Measurements from ENCODE around the gene EPAS1. TPM values are rescaled to one million over a fixed set of nuclear protein-coding genes. Genes with fewer than 3 reads are reported as not detected.

Gene EPAS1
- total and polyA plus RNA-seq, 3 donors from 2014 or later: 93.9 to 158 (median 142) TPM

- Histone ChIP-seq H3K27ac (no peak overlapping the region), H3K4me1 (no peaks in the 10 kb centered on the region), H3K27me3 (no peaks in the 10 kb centered on the region), H3K9me3 (no peaks in the 10 kb centered on the region), H3K36me3 (ENCODE audit: low read depth, missing control alignments) (no peaks in the 10 kb centered on the region), H3K4me3 (no peak overlapping the region)
- WGBS, 2 donors: 100% methylated on average over 1 of the region's 1 CpG
- intact Hi-C loops (cut with DNase I; ENCODE audit: low total_unique reads): no loop called here
- no peak for TF ChIP-seq CTCF (IDR thresholded peaks at IDR 0.05)
- no peak for TF ChIP-seq POLR2A (IDR thresholded peaks at IDR 0.05)
- DNase-seq: no peak
Measured at GRCh38 chr2:46281939-46282338, 15.3 kb upstream of the EPAS1 start.

- Histone ChIP-seq H3K27ac (no peak overlapping the region), H3K4me3 (no peak overlapping the region), H3K4me1 (no peaks in the 10 kb centered on the region), H3K27me3 (no peaks in the 10 kb centered on the region), H3K36me3 (ENCODE audit: low read depth, missing control alignments) (no peaks in the 10 kb centered on the region), H3K9me3 (no peaks in the 10 kb centered on the region)
- intact Hi-C loops (cut with DNase I; ENCODE audit: low total_unique reads): no loop called here
- no peak for TF ChIP-seq POLR2A (IDR thresholded peaks at IDR 0.05)
- no peak for TF ChIP-seq CTCF (IDR thresholded peaks at IDR 0.05)
- DNase-seq: no peak
- 91 to 98% methylated on average over 3 of the region's 3 CpGs for WGBS, 2 donors
Measured at GRCh38 chr2:46283693-46284092, 13.5 kb upstream of the EPAS1 start.

- DNase-seq: no peak
- Histone ChIP-seq H3K4me1 (no peaks in the 10 kb centered on the region), H3K27ac (no peak overlapping the region), H3K9me3 (no peaks in the 10 kb centered on the region), H3K4me3 (no peak overlapping the region), H3K36me3 (ENCODE audit: low read depth, missing control alignments) (no peaks in the 10 kb centered on the region), H3K27me3 (no peaks in the 10 kb centered on the region)
- WGBS, 2 donors: 69 to 88% methylated on average over 1 of the region's 1 CpG
- intact Hi-C loops (cut with DNase I; ENCODE audit: low total_unique reads): no loop called here
- TF ChIP-seq CTCF (IDR thresholded peaks at IDR 0.05) (no peak), POLR2A (IDR thresholded peaks at IDR 0.05) (no peak)
Measured at GRCh38 chr2:46284260-46284659, 12.9 kb upstream of the EPAS1 start.

GRCh38 chr2:46284796-46285195, 12.4 kb upstream of the EPAS1 start:
- no peaks in the 10 kb centered on the region for H3K4me1 ChIP-seq
- DNase-seq: no peak
- WGBS, 2 donors: 62 to 74% methylated on average over 5 of the region's 5 CpGs
- no peaks in the 10 kb centered on the region for H3K36me3 ChIP-seq (ENCODE audit: low read depth, missing control alignments)
- no peak overlapping the region for H3K27ac ChIP-seq
- H3K9me3 ChIP-seq: no peaks in the 10 kb centered on the region
- TF ChIP-seq CTCF (IDR thresholded peaks at IDR 0.05) (no peak), POLR2A (IDR thresholded peaks at IDR 0.05) (no peak)
- intact Hi-C loops (cut with DNase I; ENCODE audit: low total_unique reads): no loop called here
- no peak overlapping the region for H3K4me3 ChIP-seq
- no peaks in the 10 kb centered on the region for H3K27me3 ChIP-seq

GRCh38 chr2:46286715-46287114, 10.5 kb upstream of the EPAS1 start:
- no peaks in the 10 kb centered on the region for H3K4me1 ChIP-seq
- H3K4me3 ChIP-seq: no peak overlapping the region
- no peaks in the 10 kb centered on the region for H3K36me3 ChIP-seq (ENCODE audit: low read depth, missing control alignments)
- H3K27ac ChIP-seq: no peak overlapping the region
- 92 to 93% methylated on average over 3 of the region's 3 CpGs for WGBS, 2 donors
- TF ChIP-seq CTCF (IDR thresholded peaks at IDR 0.05) (no peak), POLR2A (IDR thresholded peaks at IDR 0.05) (no peak)
- intact Hi-C loops (cut with DNase I; ENCODE audit: low total_unique reads): no loop called here
- H3K9me3 ChIP-seq: no peaks in the 10 kb centered on the region
- no peak for DNase-seq
- H3K27me3 ChIP-seq: no peaks in the 10 kb centered on the region

Data from testis (tissue), 3 donors.